Trophoblast cell (in vitro differentiated cells and primary cell): ENCODE results near the gene RPS6KA1.

Experiments
- DNase-seq, 2 donors: peaks; one replicate each; pipeline ENCODE4 v3.0.0-alpha.2; 2016
- H2AFZ ChIP-seq: 2 replicates; pipeline ENCODE4 v1.6.1; 2013; ENCODE audit warnings: low read length, moderate library complexity, mild to moderate bottlenecking; ENCODE audit not compliant: insufficient read depth, poor library complexity
- H2AK5ac ChIP-seq: 2 replicates; pipeline ENCODE4 v1.6.1; 2013; ENCODE audit warnings: mild to moderate bottlenecking, low read length
- H2BK120ac ChIP-seq: 2 replicates; pipeline ENCODE4 v1.6.1; 2013; ENCODE audit warnings: low read length, mild to moderate bottlenecking, moderate library complexity; ENCODE audit not compliant: insufficient read depth, poor library complexity
- H2BK12ac ChIP-seq: 2 replicates; pipeline ENCODE4 v1.6.1; 2013; ENCODE audit warnings: mild to moderate bottlenecking, low read length, moderate library complexity
- H2BK5ac ChIP-seq: 2 replicates; pipeline ENCODE4 v1.6.1; 2013; ENCODE audit warnings: low read length, low read depth, moderate library complexity, mild to moderate bottlenecking; ENCODE audit not compliant: poor library complexity
- H3K14ac ChIP-seq: 2 replicates; pipeline ENCODE4 v1.6.1; 2013; ENCODE audit warnings: mild to moderate bottlenecking, low read length
- H3K18ac ChIP-seq: 2 replicates; pipeline ENCODE4 v1.6.1; 2013; ENCODE audit warnings: mild to moderate bottlenecking, low read length
- H3K23ac ChIP-seq: 2 replicates; pipeline ENCODE4 v1.6.1; 2013; ENCODE audit warnings: low read length
- H3K27ac ChIP-seq: 2 replicates; pipeline ENCODE4 v1.5.1; 2013; ENCODE audit warnings: low read depth, mild to moderate bottlenecking, inconsistent platforms, low read length, moderate library complexity
- H3K27me3 ChIP-seq: 2 replicates; pipeline ENCODE4 v1.6.1; 2013; ENCODE audit warnings: inconsistent platforms, mild to moderate bottlenecking, low read length, moderate library complexity; ENCODE audit not compliant: insufficient read depth
- H3K36me3 ChIP-seq, 2 experiments: 1 replicate in 1 of 2; 2 replicates in 1 of 2; pipeline ENCODE4 v1.6.1; 2013; ENCODE audit warnings: low read length in 2 of 2, mild to moderate bottlenecking in 2 of 2, moderate library complexity in 1 of 2; ENCODE audit not compliant: insufficient read depth in 2 of 2, control insufficient read depth in 1 of 2
- H3K4ac ChIP-seq: 2 replicates; pipeline ENCODE4 v1.6.1; 2013; ENCODE audit warnings: low read depth, mild to moderate bottlenecking, low read length, moderate library complexity
- H3K4me1 ChIP-seq, 2 experiments: 1 replicate in 1 of 2; 2 replicates in 1 of 2; pipeline ENCODE4 v1.6.1; 2013; ENCODE audit warnings: low read length in 2 of 2, mild to moderate bottlenecking in 2 of 2, moderate library complexity in 1 of 2; ENCODE audit not compliant: insufficient read depth in 2 of 2, control insufficient read depth in 1 of 2
- H3K4me2 ChIP-seq: 2 replicates; pipeline ENCODE4 v1.6.1; 2013; ENCODE audit warnings: inconsistent platforms, mild to moderate bottlenecking, low read length, moderate library complexity
- H3K4me3 ChIP-seq: 2 replicates; pipeline ENCODE4 v1.5.1; 2013; ENCODE audit warnings: mild to moderate bottlenecking, low read depth, low read length, inconsistent platforms
- H3K79me1 ChIP-seq: one replicate; pipeline ENCODE4 v1.6.1; 2013; ENCODE audit warnings: low read length
- H3K79me2 ChIP-seq: 2 replicates; pipeline ENCODE4 v1.6.1; 2013; ENCODE audit warnings: low read length, mild to moderate bottlenecking; ENCODE audit not compliant: control insufficient read depth, insufficient read depth, poor library complexity
- H3K9ac ChIP-seq: 2 replicates; pipeline ENCODE4 v1.6.1; 2013; ENCODE audit warnings: mild to moderate bottlenecking, low read length
- H3K9me3 ChIP-seq: 2 replicates; pipeline ENCODE4 v1.6.1; 2013; ENCODE audit warnings: low read depth, mild to moderate bottlenecking, control low read depth, inconsistent platforms, low read length; ENCODE audit not compliant: insufficient read depth
- H4K12ac ChIP-seq: 2 replicates; pipeline ENCODE4 v1.6.1; 2013; ENCODE audit warnings: low read depth, mild to moderate bottlenecking, low read length, moderate library complexity
- H4K8ac ChIP-seq: 2 replicates; pipeline ENCODE4 v1.6.1; 2013; ENCODE audit warnings: low read depth, mild to moderate bottlenecking, low read length, moderate library complexity
- H4K91ac ChIP-seq: one replicate; pipeline ENCODE4 v1.6.1; 2013; ENCODE audit warnings: low read depth, mild to moderate bottlenecking, low read length, moderate library complexity
- WGBS: extraction: QIAGEN DNeasy Blood & Tissue Kit; methylation state at CpG from one replicate; pipeline ENCODE4 v1.1.7; 2013; ENCODE audit warnings: missing lambda C conversion rate; ENCODE audit not compliant: insufficient read length, insufficient coverage; ENCODE audit errors: extremely low coverage; 5-methylcytosine and 5-hydroxymethylcytosine counted together

RPS6KA1 gene

DNA sequence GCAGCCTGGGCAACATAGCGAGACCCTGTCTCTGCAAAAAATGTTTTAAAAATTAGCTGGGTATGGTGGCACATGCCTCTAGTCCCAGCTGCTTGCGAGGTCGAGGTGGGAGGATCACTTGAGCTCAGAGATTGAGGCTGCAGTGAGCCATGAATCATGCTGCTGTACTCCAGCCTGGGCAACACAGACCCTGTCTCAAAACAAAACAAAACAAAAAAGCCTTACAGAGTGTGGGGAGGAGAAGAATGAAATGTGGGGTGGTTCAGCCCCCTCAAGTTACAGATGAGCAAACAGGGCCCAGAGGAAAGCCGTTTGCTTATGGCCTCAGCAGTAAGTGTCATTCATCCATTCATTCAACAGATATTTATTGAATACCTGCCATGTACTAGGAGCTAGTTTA is 40.7 kb downstream of the RPS6KA1 start:
- H3K27me3 ChIP-seq = no peaks in the 10 kb centered on the region
- no peak overlapping the region for H3K9ac ChIP-seq
- WGBS = no CpG with 5 or more reads among the region's 4 CpGs
- no peaks in the 10 kb centered on the region for H3K79me1 ChIP-seq
- H3K36me3 ChIP-seq = peaks cover 30 to 42% of the 10 kb centered on the region in 2 experiments
- H3K79me2 ChIP-seq = no peaks in the 10 kb centered on the region
- H3K9me3 ChIP-seq = peaks cover 11% of the 10 kb centered on the region
- no peak overlapping the region for H3K4me3 ChIP-seq
- no peak overlapping the region for H4K12ac ChIP-seq
- H2BK5ac ChIP-seq = no peak overlapping the region
- no peak overlapping the region for H2AK5ac ChIP-seq
- H3K4me2 ChIP-seq = no peak overlapping the region
- no peak overlapping the region for H2AFZ ChIP-seq
- no peak overlapping the region for H3K18ac ChIP-seq
- no peak overlapping the region for H2BK12ac ChIP-seq
- no peak overlapping the region for H3K23ac ChIP-seq
- H3K14ac ChIP-seq = no peak overlapping the region
- DNase-seq = no peak
- H3K27ac ChIP-seq = no peak overlapping the region
- no peak overlapping the region for H4K8ac ChIP-seq
- no peak overlapping the region for H3K4ac ChIP-seq
- H2BK120ac ChIP-seq = no peak overlapping the region
- peaks cover 0 to 4% of the 10 kb centered on the region in 2 experiments for H3K4me1 ChIP-seq
- H4K91ac ChIP-seq = no peak overlapping the region

DNA sequence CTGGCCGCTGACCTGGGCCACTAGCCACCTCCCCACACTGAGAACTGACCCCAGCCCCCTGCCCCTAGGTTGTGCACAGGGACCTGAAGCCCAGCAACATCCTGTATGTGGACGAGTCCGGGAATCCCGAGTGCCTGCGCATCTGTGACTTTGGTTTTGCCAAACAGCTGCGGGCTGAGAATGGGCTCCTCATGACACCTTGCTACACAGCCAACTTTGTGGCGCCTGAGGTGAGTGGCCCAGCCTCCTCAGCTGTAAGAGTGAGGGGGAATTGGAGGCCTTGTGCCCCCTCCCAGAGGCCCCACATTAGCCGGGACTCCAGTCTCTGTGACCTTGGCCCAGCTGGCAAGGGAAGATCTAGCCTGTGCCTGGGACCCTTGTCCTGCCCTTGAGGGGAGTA is 41.8 kb downstream of the RPS6KA1 start:
- Histone ChIP-seq H2BK120ac (no peak overlapping the region), H3K27me3 (no peaks in the 10 kb centered on the region), H3K27ac (no peak overlapping the region), H4K8ac (no peak overlapping the region), H3K4me2 (no peak overlapping the region), H3K36me3 (peaks cover 30 to 42% of the 10 kb centered on the region in 2 experiments), H2AK5ac (no peak overlapping the region), H2BK5ac (no peak overlapping the region), H3K14ac (no peak overlapping the region), H3K79me1 (no peaks in the 10 kb centered on the region), H3K23ac (no peak overlapping the region), H3K9me3 (peaks cover 11% of the 10 kb centered on the region), H3K4me3 (no peak overlapping the region), H3K9ac (no peak overlapping the region), H3K79me2 (no peaks in the 10 kb centered on the region), H2BK12ac (no peak overlapping the region), H3K4me1 (peaks cover 0 to 4% of the 10 kb centered on the region in 2 experiments), H2AFZ (no peak overlapping the region), H4K91ac (no peak overlapping the region), H3K4ac (no peak overlapping the region), H4K12ac (no peak overlapping the region), H3K18ac (no peak overlapping the region)
- no peak for DNase-seq
- no CpG with 5 or more reads among the region's 8 CpGs for WGBS

GRCh38 chr1:26574018-26574417 is 44.5 kb downstream of the RPS6KA1 start:
- Histone ChIP-seq H3K27me3 (no peaks in the 10 kb centered on the region), H3K4me2 (no peak overlapping the region), H3K36me3 (peaks cover 30 to 42% of the 10 kb centered on the region in 2 experiments), H3K9ac (no peak overlapping the region), H2BK5ac (no peak overlapping the region), H4K8ac (no peak overlapping the region), H2AFZ (no peak overlapping the region), H3K14ac (no peak overlapping the region), H3K9me3 (peaks cover 11% of the 10 kb centered on the region), H2BK120ac (no peak overlapping the region), H3K4me1 (no peaks in the 10 kb centered on the region), H4K12ac (no peak overlapping the region), H2BK12ac (no peak overlapping the region), H2AK5ac (no peak overlapping the region), H3K79me2 (no peaks in the 10 kb centered on the region), H3K4ac (no peak overlapping the region), H4K91ac (no peak overlapping the region), H3K79me1 (no peaks in the 10 kb centered on the region), H3K27ac (no peak overlapping the region), H3K18ac (no peak overlapping the region), H3K23ac (no peak overlapping the region), H3K4me3 (no peak overlapping the region)
- WGBS = no CpG with 5 or more reads among the region's 13 CpGs
- DNase-seq = no peak

DNA sequence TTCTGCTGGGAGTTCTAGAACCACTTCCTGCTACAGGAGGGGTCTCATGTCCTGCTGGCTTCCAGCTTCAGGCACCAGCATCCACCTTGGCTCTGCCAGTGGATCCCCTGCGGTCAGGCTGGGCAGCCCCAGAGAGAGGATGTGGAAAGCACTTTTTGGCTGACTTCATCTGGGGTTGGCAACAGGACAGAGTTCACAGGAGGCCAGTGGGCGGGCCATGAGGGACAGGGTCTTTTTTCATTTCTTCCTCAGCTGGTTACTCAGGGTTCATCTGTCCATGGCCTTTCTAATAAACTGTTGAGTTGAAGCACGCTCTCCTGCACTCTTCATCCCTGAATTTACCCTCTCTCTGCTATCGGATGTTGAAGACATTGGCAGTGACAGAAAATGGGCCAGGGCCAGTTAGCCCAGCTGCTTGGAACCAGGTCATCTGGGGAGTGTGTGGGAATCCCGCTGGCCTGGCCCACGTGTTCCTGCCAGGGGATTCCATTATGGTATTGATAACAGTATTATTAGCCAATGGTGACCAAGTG is 45.2 kb downstream of the RPS6KA1 start:
- Histone ChIP-seq H3K14ac (no peak overlapping the region), H3K27me3 (no peaks in the 10 kb centered on the region), H3K4me3 (no peak overlapping the region), H3K27ac (no peak overlapping the region), H2BK120ac (no peak overlapping the region), H4K8ac (no peak overlapping the region), H3K9me3 (peaks cover 5% of the 10 kb centered on the region), H2BK12ac (no peak overlapping the region), H4K91ac (no peak overlapping the region), H4K12ac (no peak overlapping the region), H3K4me2 (no peak overlapping the region), H3K23ac (no peak overlapping the region), H3K4me1 (no peaks in the 10 kb centered on the region), H2AFZ (no peak overlapping the region), H3K79me1 (no peaks in the 10 kb centered on the region), H3K79me2 (no peaks in the 10 kb centered on the region), H2AK5ac (no peak overlapping the region), H3K36me3 (peaks cover 27 to 37% of the 10 kb centered on the region in 2 experiments), H2BK5ac (no peak overlapping the region), H3K9ac (no peak overlapping the region), H3K4ac (no peak overlapping the region), H3K18ac (no peak overlapping the region)
- no peak for DNase-seq
- WGBS = no CpG with 5 or more reads among the region's 6 CpGs
